Peyer's patch (tissue), 4 donors: Measurements from ENCODE around the gene USP30. TPM values are rescaled to one million over a fixed set of nuclear protein-coding genes. Genes with fewer than 3 reads are reported as not detected.

Source experiments
- DNase-seq, 3 donors: peaks; one replicate each; pipeline ENCODE4 v3.0.0-alpha.2; 2017 to 2019
- H3K27ac ChIP-seq, 4 donors: fragments of 200-600 bp; sonication (generic); one replicate each; pipeline ENCODE4 v1.5.1; 2016 to 2019
- H3K27me3 ChIP-seq, 2 donors: fragments of 200-600 bp; sonication (generic); one replicate each; pipeline ENCODE4 v1.5.1; 2019
- H3K36me3 ChIP-seq, 3 donors: fragments of 200-600 bp; sonication (generic); one replicate each; pipeline ENCODE4 v1.5.1; 2016 to 2019
- H3K4me1 ChIP-seq, 4 donors: fragments of 200-600 bp; sonication (generic); one replicate each; pipeline ENCODE4 v1.5.1; 2016 to 2019
- H3K4me3 ChIP-seq, 4 donors: fragments of 200-600 bp; sonication (generic); 1 replicate in 3 of 4; 2 replicates in 1 of 4; pipeline ENCODE4 v1.5.1; 2016 to 2019; ENCODE audit warnings: mild to moderate bottlenecking in 1 of 4
- H3K9me3 ChIP-seq, 4 donors: fragments of 200-600 bp; sonication (generic); one replicate each; pipeline ENCODE4 v1.5.1; 2016 to 2019; ENCODE audit warnings: mild to moderate bottlenecking in 1 of 4
- CTCF ChIP-seq, 6 experiments: fragments of 450-650 bp in 4 of 6; fragments of 200-600 bp in 2 of 6; sonication (generic) in 1 of 6; IDR thresholded peaks; one replicate each; pipeline ENCODE4 v1.5.1; 2017 to 2019; ENCODE audit warnings: antibody characterized with exemption in 6 of 6, mild to moderate bottlenecking in 3 of 6, moderate library complexity in 1 of 6
- POLR2A ChIP-seq, 2 donors: fragments of 450-650 bp; IDR thresholded peaks; one replicate each; pipeline ENCODE4 v1.5.1; 2017; ENCODE audit warnings: antibody characterized with exemption in 2 of 2, mild to moderate bottlenecking in 2 of 2, moderate library complexity in 2 of 2
- small RNA-seq, 2 donors: library from RNA; depleted of rRNA; stranded (forward); fragments of <200 nt; gene quantifications; one replicate each; pipeline ENCODE3, GENCODE V24; 2016
- total RNA-seq, 4 donors: library from RNA; depleted of rRNA; stranded (reverse); fragments of >200 nt; gene quantifications; one replicate each; pipeline ENCODE4 v1.1.0, GENCODE V29; 2016

The USP30 gene
- total RNA-seq, 4 donors from 2014 or later, result 7.4 to 45.4 (median 34.5) TPM

- no peaks in the 10 kb centered on the region for H3K4me1 ChIP-seq
- no peaks in the 10 kb centered on the region for H3K27me3 ChIP-seq
- no peak overlapping the region for H3K4me3 ChIP-seq
- H3K27ac ChIP-seq, result no peak overlapping the region
- TF ChIP-seq CTCF (IDR thresholded peaks at IDR 0.05), result no peak
- TF ChIP-seq POLR2A (IDR thresholded peaks at IDR 0.05), result no peak
- H3K36me3 ChIP-seq, result peaks cover 0 to 9% (median 0%) of the 10 kb centered on the region in 3 donors
- DNase-seq, result no peak
- H3K9me3 ChIP-seq, result peaks cover 0 to 4% (median 0%) of the 10 kb centered on the region in 4 donors
Measured at GRCh38 chr12:109137055-109137454, 84.7 kb downstream of the USP30 start.

Small RNAs within 50 kb of the gene (small RNA-seq; reads per million reads assigned to genes)
- 0 reads per million in 2 donors for gene AC190387.1
- gene RNA5SP372, result 0 reads per million in 2 donors

Other genes starting within 250 kb of the USP30 start
- gene SSH1, start 195.0 kb upstream of the USP30 start, total RNA-seq, result 10 to 100 TPM; 11.6 to 35.5 (median 23.3) TPM
- 1 to 10 TPM in 1 of 4 donors, not detected in 3; 1.2 TPM for gene DAO, start 172.5 kb upstream of the USP30 start, total RNA-seq
- 1 to 10 TPM in 1 of 4 donors, under 1 TPM in 1, not detected in 2; 0.18 to 1.2 TPM for gene SVOP, start 31.5 kb upstream of the USP30 start, total RNA-seq
- gene ALKBH2, start 40.9 kb downstream of the USP30 start, total RNA-seq, result 10 to 100 TPM in 1 of 4 donors, 1 to 10 TPM in 3; 5.2 to 26.4 (median 7.3) TPM
- 10 to 100 TPM; 19.0 to 58.6 (median 21.3) TPM for gene UNG, start 45.0 kb downstream of the USP30 start, total RNA-seq
- gene ACACB, start 64.0 kb downstream of the USP30 start, total RNA-seq, result 100 to 1,000 TPM in 3 of 4 donors, 10 to 100 TPM in 1; 56.0 to 179 (median 152) TPM